Fibroblast of skin of scalp (primary cell): Measurements from ENCODE around the gene SAMD13.

Experiments
- DNase-seq: peaks from one replicate; pipeline ENCODE4 v3.0.0-alpha.2; 2013

SAMD13 gene

GRCh38 chr1:84347271-84347931 is 45.9 kb downstream of the SAMD13 start:
- peak; percentile 46 for DNase-seq

GRCh38 chr1:84347932-84348555 is 46.5 kb downstream of the SAMD13 start:
- DNase-seq = no peak

GRCh38 chr1:84348759-84349158 is 47.3 kb downstream of the SAMD13 start:
- DNase-seq = no peak

GRCh38 chr1:84350104-84350503 is 48.6 kb downstream of the SAMD13 start:
- no peak for DNase-seq

GRCh38 chr1:84350550-84350949 is 49.0 kb downstream of the SAMD13 start:
- no peak for DNase-seq

DNA sequence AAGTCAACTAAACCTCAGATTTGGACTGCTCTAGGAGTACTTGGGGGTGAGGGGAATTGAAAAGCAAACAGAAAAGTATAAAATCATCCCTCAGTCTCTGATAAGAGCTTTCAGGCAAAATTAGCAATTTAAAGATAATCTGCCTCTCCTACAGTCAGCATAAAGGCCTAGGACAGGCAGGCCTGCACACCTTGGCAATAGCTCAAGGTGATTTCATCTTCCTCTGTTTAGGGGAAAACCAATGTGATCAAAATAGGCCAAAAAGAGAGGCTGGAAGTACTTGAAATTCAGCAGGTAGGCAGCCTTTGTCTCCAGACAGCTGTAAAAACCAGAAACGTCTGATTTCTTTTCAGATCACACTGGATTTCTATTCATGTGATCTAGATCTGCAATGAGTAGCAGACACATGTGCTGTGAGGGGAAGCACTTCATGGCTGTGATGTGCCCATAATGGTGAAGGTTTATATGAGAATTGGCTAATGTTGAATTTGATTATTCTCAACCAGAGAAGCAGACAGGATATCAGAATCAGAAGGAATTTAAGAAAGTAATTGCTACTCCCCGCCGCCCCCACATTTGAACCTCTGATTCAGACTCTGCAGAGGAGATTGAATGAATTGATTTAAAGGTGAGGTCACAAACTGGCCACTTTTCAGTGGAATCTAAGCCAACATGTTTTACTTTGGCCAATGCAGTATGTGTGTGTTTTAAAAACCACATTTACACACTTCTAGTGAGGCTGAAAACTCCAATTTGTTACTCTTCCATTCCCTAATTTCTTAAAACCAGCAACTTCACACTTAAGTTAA is 51.0 kb downstream of the SAMD13 start:
- no peak for DNase-seq

GRCh38 chr1:84353695-84354094 is 52.2 kb downstream of the SAMD13 start:
- peak; percentile 44 for DNase-seq

GRCh38 chr1:84355556-84355955 is 54.0 kb downstream of the SAMD13 start:
- no peak for DNase-seq

- no peak for DNase-seq
Observed at GRCh38 chr1:84356881-84357280, 55.4 kb downstream of the SAMD13 start.

- no peak for DNase-seq
Observed at GRCh38 chr1:84358695-84359094, 57.2 kb downstream of the SAMD13 start.

DNA sequence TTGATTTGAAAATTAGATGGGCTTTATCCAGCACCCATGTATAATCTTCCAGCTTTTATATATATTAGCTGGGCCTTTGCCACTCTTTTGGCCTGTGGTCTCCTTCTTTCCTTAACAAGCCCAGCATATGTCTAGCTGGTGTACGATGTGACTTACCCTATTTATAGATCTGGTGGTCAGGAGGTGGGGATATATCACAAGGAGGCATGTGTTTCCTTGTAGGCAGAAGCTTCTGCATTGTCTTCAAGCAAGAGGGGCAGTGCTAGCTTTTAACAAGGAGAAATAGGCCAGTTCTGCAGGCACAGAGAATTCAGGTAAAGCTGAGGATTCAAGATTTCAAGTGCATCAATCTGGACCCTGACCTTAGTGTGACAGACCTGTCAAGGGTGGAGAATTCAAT is 58.8 kb downstream of the SAMD13 start:
- no peak for DNase-seq

DNA sequence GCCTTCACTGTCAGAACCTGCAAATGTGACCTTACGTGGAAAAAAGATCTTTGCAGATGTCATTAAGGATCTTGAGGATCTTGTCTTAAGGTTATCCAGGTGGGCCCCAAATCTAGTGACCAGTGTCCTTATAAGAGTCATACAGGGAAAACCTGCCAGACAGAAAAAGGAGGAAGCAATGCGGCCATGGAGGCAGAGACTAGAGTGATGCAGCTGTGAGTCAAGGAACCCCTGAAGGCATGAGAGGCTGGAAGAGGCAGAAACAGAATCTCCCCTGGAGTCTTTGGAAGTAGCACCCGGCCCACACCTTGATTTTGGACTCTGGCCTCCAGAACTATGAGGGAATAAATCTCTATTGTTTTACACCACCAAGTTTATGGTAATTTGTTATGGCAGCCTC is 60.3 kb downstream of the SAMD13 start:
- DNase-seq = no peak

GRCh38 chr1:84363019-84363418 is 61.5 kb downstream of the SAMD13 start:
- DNase-seq = no peak

GRCh38 chr1:84363622-84364021 is 62.1 kb downstream of the SAMD13 start:
- no peak for DNase-seq

GRCh38 chr1:84365225-84366221 is 64.0 kb downstream of the SAMD13 start:
- peak; percentile 95 for DNase-seq

DNA sequence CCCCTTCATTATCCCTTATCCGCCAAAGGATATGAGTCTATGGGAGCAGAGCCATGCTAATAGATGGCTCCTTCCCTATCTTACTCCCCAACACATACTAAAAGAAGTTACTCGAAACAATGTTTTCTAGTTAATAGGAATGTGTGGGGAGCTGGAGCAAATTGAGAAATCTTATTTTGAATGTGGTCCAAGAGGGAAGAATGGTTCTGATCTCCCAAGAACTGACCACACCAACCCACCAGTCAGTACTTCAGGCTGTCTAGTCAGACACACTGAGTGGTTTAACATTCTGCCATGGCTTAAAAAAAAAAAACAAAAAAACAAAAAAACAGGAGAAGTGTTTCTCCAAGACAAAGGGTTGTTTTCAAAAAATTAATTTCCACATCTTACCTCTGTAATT is 65.3 kb downstream of the SAMD13 start:
- DNase-seq = peak; percentile 50

DNA sequence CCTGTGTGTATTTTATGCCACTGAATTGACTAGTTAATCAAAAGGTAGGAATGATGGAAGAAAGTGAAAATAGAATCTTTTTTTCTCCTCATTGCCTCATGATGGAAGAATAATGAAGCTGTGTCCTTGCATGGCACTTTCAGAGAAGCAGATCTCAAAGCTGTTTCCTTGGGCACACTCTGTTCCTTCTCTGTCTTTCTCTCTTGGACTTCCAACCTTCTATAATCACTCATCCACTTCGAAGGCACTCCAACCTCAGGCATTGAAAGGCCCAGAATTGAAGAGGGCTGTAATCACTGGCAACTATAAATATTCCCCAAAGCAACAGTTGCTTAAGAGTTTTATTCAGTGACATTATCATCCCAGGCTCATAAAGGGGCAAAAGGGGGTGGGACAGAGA is 65.7 kb downstream of the SAMD13 start:
- DNase-seq = no peak

DNA sequence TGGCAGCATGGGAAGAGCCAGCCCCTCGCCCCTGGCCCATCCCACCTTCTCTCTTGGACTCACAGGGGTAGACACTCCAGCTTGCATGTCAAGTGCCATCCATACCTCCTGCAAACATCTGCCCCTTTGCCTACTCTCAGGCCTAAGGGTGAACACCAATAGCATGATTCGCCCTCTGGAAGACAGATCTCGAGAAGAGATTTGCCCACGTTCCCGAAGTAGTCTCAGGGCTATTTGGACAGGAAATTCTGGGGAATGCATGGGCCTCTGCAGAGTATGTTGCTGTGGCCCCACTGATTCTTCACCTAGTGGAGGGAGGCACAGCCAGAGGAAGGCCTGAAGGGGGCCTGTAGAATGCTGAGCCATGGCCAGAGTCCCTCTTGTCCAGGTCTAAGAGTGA is 66.9 kb downstream of the SAMD13 start:
- DNase-seq = no peak

- no peak for DNase-seq
Observed at GRCh38 chr1:84370266-84370665, 68.8 kb downstream of the SAMD13 start.

DNA sequence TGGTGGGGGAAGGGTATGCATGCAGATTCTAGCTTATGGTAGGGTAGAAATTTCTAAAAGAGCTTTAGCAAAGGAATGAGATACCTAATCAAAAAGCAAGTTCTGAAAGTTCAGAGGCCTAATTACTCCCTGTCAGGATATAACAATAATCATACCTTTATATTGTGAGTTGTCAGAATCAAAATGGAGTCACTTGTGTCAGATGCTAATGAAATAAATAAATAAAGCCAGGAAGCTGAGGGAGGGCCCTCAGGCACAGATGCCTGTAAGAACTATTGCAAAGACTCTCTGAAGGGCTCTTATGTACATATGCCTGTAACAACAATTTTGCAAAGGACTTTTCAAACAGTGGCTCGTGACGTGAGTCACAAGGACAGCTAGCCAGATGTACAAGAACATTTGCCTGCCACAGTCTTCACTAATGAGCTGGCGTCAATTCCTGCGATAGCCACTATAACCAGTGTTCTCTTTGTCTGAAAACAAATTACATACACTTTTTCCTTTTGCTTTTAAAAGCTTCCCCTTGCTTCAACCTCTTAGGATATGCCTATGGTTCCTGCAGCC is 69.4 kb downstream of the SAMD13 start:
- DNase-seq = peak; percentile 43

DNA sequence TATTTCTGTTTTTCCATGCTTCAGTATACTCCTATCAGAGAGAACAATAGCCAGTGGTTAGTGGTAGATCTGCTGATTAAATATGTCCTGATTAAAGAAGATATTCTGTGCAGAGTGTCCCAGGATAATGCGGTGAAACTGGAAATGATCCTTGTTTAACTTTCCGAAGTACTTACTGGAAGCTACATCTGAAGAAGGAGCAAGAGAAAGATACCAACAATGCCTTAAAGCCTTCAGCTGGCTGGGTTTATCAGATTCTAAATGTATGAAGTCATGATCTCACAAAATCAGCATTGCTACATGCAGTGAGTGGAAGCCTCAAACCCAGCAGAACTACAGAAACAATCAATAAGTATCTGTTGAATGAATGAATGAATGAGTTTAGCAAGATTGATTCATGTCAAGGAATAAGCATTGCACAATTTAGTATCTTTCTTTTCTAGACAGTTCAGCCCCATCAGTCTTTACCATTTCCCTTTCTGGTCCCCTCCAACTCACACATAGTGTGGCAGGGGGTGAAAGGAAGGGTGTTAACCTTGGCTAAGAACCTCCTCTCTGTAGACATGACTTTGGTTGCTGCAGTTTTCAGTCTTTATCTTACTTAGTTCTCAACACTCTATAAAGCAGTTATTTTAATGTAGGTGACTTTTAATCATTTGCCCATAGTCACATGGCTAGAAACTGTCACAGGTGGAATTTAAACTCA is 72.1 kb downstream of the SAMD13 start:
- DNase-seq = no peak
